Osteoblast (primary cell): ENCODE results near the gene GNS. TPM values are rescaled to one million over a fixed set of nuclear protein-coding genes. Genes with fewer than 3 reads are reported as not detected.

Experiments used
- DNase-seq: peaks from one replicate; pipeline ENCODE4 v3.0.0; 2011; ENCODE audit warnings: low spot score, mixed read lengths; ENCODE audit not compliant: insufficient read length; ENCODE audit errors: missing footprints
- H2AFZ ChIP-seq: 2 replicates; pipeline ENCODE4 v1.6.0; 2011; ENCODE audit warnings: mild to moderate bottlenecking, low read length
- H3K27ac ChIP-seq: 2 replicates; pipeline ENCODE4 v1.5.1; 2011; ENCODE audit warnings: mild to moderate bottlenecking, low read depth, low read length, moderate library complexity
- H3K27me3 ChIP-seq: 2 replicates; pipeline ENCODE4 v1.6.0; 2012; ENCODE audit warnings: mild to moderate bottlenecking, control low read depth, inconsistent platforms, low read length, moderate library complexity; ENCODE audit not compliant: insufficient read depth
- H3K36me3 ChIP-seq: 2 replicates; pipeline ENCODE4 v1.5.1; 2011; ENCODE audit warnings: mild to moderate bottlenecking, low read length, control low read depth, moderate library complexity; ENCODE audit not compliant: insufficient read depth
- H3K4me1 ChIP-seq: 2 replicates; pipeline ENCODE4 v1.5.1; 2011; ENCODE audit warnings: mild to moderate bottlenecking, low read length, control low read depth, moderate library complexity; ENCODE audit not compliant: insufficient read depth
- H3K4me2 ChIP-seq: 2 replicates; pipeline ENCODE4 v1.6.0; 2011; ENCODE audit warnings: mild to moderate bottlenecking, low read length; ENCODE audit not compliant: insufficient read depth
- H3K4me3 ChIP-seq: fragments of 200-600 bp; sonication (generic); 3 replicates; pipeline ENCODE4 v1.5.1; 2012; ENCODE audit warnings: mild to moderate bottlenecking, low read length, inconsistent platforms; ENCODE audit not compliant: insufficient read depth
- H3K79me2 ChIP-seq: 2 replicates; pipeline ENCODE4 v1.6.0; 2012; ENCODE audit warnings: mild to moderate bottlenecking, low read length, control low read depth, inconsistent platforms; ENCODE audit not compliant: insufficient read depth
- H3K9me3 ChIP-seq: 2 replicates; pipeline ENCODE4 v1.5.1; 2011; ENCODE audit warnings: low read depth, low read length, control low read depth
- H4K20me1 ChIP-seq: 2 replicates; pipeline ENCODE4 v1.6.0; 2012; ENCODE audit warnings: mild to moderate bottlenecking, low read length, control low read depth; ENCODE audit not compliant: insufficient read depth
- total RNA-seq: library from RNA; depleted of rRNA; stranded (reverse); fragments of >200 nt; gene quantifications from 2 replicates; pipeline ENCODE4 v1.2.3, GENCODE V29; 2012
- TF ChIP-seq, protein P1 (sequence below): IDR thresholded peaks from 2 replicates; pipeline ENCODE4 v1.5.1; 2011; ENCODE audit warnings: mild to moderate bottlenecking, low read depth, low read length, moderate library complexity; ENCODE audit errors: extremely low read depth

The GNS gene
- total RNA-seq, 1 donor: 277 TPM

DNA sequence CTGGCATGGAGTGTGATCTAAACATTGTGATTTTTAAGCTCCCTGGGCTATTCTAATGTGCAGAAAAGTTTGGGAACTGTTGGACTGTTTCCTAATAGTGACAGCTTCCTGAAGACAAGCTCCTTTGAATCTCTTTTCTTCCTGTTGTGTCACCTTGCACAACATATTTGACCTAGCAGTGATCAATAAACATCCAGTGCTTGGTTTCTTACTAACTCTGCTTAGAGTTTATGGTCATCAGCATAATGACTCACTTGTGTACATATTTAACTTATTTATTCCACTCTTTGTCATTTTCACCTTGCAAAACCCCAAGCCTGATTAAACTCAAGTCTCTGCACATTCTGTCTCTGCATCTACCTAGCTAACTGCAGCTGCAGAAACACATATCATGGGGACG is 38.0 kb upstream of the GNS start:
- no peak overlapping the region for H3K4me2 ChIP-seq
- no peaks in the 10 kb centered on the region for H3K79me2 ChIP-seq
- H2AFZ ChIP-seq: no peak overlapping the region
- H4K20me1 ChIP-seq: no peaks in the 10 kb centered on the region
- no peaks in the 10 kb centered on the region for H3K4me1 ChIP-seq
- no peak overlapping the region for H3K27ac ChIP-seq
- TF ChIP-seq, protein P1, sequence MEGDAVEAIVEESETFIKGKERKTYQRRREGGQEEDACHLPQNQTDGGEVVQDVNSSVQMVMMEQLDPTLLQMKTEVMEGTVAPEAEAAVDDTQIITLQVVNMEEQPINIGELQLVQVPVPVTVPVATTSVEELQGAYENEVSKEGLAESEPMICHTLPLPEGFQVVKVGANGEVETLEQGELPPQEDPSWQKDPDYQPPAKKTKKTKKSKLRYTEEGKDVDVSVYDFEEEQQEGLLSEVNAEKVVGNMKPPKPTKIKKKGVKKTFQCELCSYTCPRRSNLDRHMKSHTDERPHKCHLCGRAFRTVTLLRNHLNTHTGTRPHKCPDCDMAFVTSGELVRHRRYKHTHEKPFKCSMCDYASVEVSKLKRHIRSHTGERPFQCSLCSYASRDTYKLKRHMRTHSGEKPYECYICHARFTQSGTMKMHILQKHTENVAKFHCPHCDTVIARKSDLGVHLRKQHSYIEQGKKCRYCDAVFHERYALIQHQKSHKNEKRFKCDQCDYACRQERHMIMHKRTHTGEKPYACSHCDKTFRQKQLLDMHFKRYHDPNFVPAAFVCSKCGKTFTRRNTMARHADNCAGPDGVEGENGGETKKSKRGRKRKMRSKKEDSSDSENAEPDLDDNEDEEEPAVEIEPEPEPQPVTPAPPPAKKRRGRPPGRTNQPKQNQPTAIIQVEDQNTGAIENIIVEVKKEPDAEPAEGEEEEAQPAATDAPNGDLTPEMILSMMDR: no peak
- H3K36me3 ChIP-seq: no peaks in the 10 kb centered on the region
- no peak overlapping the region for H3K4me3 ChIP-seq
- no peak for DNase-seq
- H3K9me3 ChIP-seq: no peaks in the 10 kb centered on the region
- peaks cover 12% of the 10 kb centered on the region for H3K27me3 ChIP-seq

GRCh38 chr12:64796205-64796845 is 37.1 kb upstream of the GNS start:
- peaks cover 18% of the 10 kb centered on the region for H3K27me3 ChIP-seq
- peak overlapping the region; percentile 37 for H3K4me2 ChIP-seq
- no peak overlapping the region for H3K4me3 ChIP-seq
- peak; percentile 83 for DNase-seq
- H3K79me2 ChIP-seq: no peaks in the 10 kb centered on the region
- H3K9me3 ChIP-seq: no peaks in the 10 kb centered on the region
- H4K20me1 ChIP-seq: no peaks in the 10 kb centered on the region
- no peaks in the 10 kb centered on the region for H3K36me3 ChIP-seq
- no peaks in the 10 kb centered on the region for H3K4me1 ChIP-seq
- TF ChIP-seq, protein P1: peak; percentile 91
- no peak overlapping the region for H3K27ac ChIP-seq
- H2AFZ ChIP-seq: no peak overlapping the region

GRCh38 chr12:64794305-64794704 is 35.1 kb upstream of the GNS start:
- no peak overlapping the region for H3K4me3 ChIP-seq

DNA sequence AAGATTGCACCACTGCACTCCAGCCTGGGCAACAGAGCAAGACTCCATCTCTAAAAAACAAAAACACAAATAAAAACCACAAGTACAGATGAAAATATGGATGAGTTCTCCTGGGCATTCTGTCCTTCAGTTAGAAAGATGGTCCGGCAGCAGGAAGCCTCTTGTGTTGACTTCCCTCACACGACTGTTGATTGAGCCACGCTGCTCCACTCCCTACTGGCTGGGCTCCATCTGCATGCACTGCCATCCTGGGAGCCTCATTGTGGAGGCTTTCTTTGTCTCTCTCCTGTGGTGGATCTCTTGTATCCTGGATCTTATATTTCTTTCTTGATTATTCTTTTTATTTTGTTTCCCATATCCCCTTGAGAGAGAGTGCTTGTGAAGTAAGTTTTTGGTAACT is 34.4 kb upstream of the GNS start:
- no peaks in the 10 kb centered on the region for H4K20me1 ChIP-seq
- no peak overlapping the region for H3K27ac ChIP-seq
- no peak overlapping the region for H3K4me2 ChIP-seq
- no peaks in the 10 kb centered on the region for H3K36me3 ChIP-seq
- H3K27me3 ChIP-seq: peaks cover 6% of the 10 kb centered on the region
- H3K4me3 ChIP-seq: no peak overlapping the region
- no peaks in the 10 kb centered on the region for H3K4me1 ChIP-seq
- no peaks in the 10 kb centered on the region for H3K9me3 ChIP-seq
- no peak for DNase-seq
- TF ChIP-seq, protein P1: no peak
- H3K79me2 ChIP-seq: no peaks in the 10 kb centered on the region
- H2AFZ ChIP-seq: no peak overlapping the region

More at GRCh38 chr12:64794305-64794704, 35.1 kb upstream of the GNS start:
- Histone ChIP-seq H3K27ac (no peak overlapping the region), H3K9me3 (no peaks in the 10 kb centered on the region), H2AFZ (no peak overlapping the region), H3K4me1 (no peaks in the 10 kb centered on the region), H3K4me2 (no peak overlapping the region), H3K79me2 (no peaks in the 10 kb centered on the region), H3K36me3 (no peaks in the 10 kb centered on the region), H4K20me1 (no peaks in the 10 kb centered on the region), H3K27me3 (peaks cover 11% of the 10 kb centered on the region)
- TF ChIP-seq, protein P1: no peak
- DNase-seq: no peak
